ENCODE data around the gene SLC39A9.

SLC39A9 gene

DNA sequence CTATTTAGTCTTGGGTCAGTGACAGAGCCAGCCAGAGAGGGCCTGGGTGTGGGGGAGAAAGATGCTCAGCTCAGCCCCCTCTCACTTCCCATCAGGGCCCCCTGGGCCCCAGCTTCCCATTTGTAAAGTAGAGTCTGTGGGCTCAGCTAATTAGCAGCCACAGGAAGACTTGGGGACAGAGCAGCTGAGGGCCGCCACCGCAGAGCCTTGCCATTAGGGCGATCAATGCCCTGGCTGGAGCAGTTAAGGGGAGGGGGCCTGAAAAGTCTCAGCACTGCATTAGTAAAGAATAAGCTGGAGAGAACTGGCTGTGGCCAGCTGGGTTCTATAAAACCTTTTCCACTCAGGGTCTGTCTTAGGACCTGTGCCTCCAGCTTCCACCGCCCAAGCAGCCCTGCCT, 88.7 kb downstream of the SLC39A9 start:
- no peak for TF ChIP-seq ZC3H10 (CRISPR knock-in tag; IDR thresholded peaks at IDR 0.05)
- TF ChIP-seq ZFP30 (CRISPR knock-in tag; IDR thresholded peaks at IDR 0.05): no peak
- TF ChIP-seq ARNTL (CRISPR knock-in tag; IDR thresholded peaks at IDR 0.05; ENCODE audit: borderline replicate concordance, low read depth): no peak
- no peak for TF ChIP-seq ESRRG (CRISPR knock-in tag; IDR thresholded peaks at IDR 0.05)
- TF ChIP-seq CSDC2 (CRISPR knock-in tag; IDR thresholded peaks at IDR 0.05): no peak
- TF ChIP-seq, protein P1, sequence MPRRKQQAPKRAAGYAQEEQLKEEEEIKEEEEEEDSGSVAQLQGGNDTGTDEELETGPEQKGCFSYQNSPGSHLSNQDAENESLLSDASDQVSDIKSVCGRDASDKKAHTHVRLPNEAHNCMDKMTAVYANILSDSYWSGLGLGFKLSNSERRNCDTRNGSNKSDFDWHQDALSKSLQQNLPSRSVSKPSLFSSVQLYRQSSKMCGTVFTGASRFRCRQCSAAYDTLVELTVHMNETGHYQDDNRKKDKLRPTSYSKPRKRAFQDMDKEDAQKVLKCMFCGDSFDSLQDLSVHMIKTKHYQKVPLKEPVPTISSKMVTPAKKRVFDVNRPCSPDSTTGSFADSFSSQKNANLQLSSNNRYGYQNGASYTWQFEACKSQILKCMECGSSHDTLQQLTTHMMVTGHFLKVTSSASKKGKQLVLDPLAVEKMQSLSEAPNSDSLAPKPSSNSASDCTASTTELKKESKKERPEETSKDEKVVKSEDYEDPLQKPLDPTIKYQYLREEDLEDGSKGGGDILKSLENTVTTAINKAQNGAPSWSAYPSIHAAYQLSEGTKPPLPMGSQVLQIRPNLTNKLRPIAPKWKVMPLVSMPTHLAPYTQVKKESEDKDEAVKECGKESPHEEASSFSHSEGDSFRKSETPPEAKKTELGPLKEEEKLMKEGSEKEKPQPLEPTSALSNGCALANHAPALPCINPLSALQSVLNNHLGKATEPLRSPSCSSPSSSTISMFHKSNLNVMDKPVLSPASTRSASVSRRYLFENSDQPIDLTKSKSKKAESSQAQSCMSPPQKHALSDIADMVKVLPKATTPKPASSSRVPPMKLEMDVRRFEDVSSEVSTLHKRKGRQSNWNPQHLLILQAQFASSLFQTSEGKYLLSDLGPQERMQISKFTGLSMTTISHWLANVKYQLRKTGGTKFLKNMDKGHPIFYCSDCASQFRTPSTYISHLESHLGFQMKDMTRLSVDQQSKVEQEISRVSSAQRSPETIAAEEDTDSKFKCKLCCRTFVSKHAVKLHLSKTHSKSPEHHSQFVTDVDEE (CRISPR knock-in tag; IDR thresholded peaks at IDR 0.05): no peak
- TF ChIP-seq TOX (CRISPR knock-in tag; IDR thresholded peaks at IDR 0.05; ENCODE audit: borderline replicate concordance): no peak
- TF ChIP-seq ZNF8 (CRISPR knock-in tag; IDR thresholded peaks at IDR 0.05): no peak
- TF ChIP-seq PPARA (CRISPR knock-in tag; IDR thresholded peaks at IDR 0.05; ENCODE audit: borderline replicate concordance): no peak
- TF ChIP-seq ZFP3 (CRISPR knock-in tag; IDR thresholded peaks at IDR 0.05): no peak
- no peak for TF ChIP-seq ZNF565 (CRISPR knock-in tag; conservative IDR thresholded peaks at IDR 0.05; ENCODE audit: low read depth)
- no peak for TF ChIP-seq OSR1 (CRISPR knock-in tag; IDR thresholded peaks at IDR 0.05)
- no peak for TF ChIP-seq ISL1 (CRISPR knock-in tag; IDR thresholded peaks at IDR 0.05)
- no peak for TF ChIP-seq BACH2 (CRISPR knock-in tag; IDR thresholded peaks at IDR 0.05; ENCODE audit: borderline replicate concordance)
- ATAC-seq: no peak

DNA sequence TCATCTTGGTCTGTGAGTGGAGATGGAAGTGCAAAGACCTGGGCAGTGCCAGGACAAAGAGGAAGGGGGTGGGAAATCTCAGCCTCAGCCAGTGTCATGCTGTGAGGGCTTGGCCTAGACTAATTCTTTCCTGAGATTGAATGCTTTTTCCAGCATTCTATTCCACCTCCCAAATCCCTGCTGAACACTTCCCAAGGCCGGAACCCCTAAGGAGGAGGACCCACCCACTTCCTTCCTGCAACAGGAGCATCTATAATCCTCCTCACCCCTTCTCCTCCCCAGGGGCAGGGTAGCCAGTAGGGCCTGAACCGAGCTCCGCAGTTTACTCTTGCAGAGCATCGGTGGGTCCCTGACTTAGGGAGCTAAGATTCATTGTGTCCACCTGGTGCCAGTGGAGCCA, 89.3 kb downstream of the SLC39A9 start:
- TF ChIP-seq SNAI2 (CRISPR knock-in tag; IDR thresholded peaks at IDR 0.05) (no peak), BACH2 (CRISPR knock-in tag; IDR thresholded peaks at IDR 0.05; ENCODE audit: borderline replicate concordance) (no peak), ZNF565 (CRISPR knock-in tag; conservative IDR thresholded peaks at IDR 0.05; ENCODE audit: low read depth) (no peak), OSR1 (CRISPR knock-in tag; IDR thresholded peaks at IDR 0.05) (no peak), ZNF70 (CRISPR knock-in tag; IDR thresholded peaks at IDR 0.05) (no peak), ARNTL (CRISPR knock-in tag; IDR thresholded peaks at IDR 0.05; ENCODE audit: borderline replicate concordance, low read depth) (no peak), TCF4 (CRISPR knock-in tag; IDR thresholded peaks at IDR 0.05; ENCODE audit: borderline replicate concordance) (no peak), ZC3H10 (CRISPR knock-in tag; IDR thresholded peaks at IDR 0.05) (no peak), ESRRG (CRISPR knock-in tag; IDR thresholded peaks at IDR 0.05) (no peak), RARB (CRISPR knock-in tag; IDR thresholded peaks at IDR 0.05) (no peak), GLIS3 (CRISPR knock-in tag; IDR thresholded peaks at IDR 0.05) (no peak), ZNF8 (CRISPR knock-in tag; IDR thresholded peaks at IDR 0.05) (no peak), PPARA (CRISPR knock-in tag; IDR thresholded peaks at IDR 0.05; ENCODE audit: borderline replicate concordance) (no peak)
- TF ChIP-seq, protein P2, sequence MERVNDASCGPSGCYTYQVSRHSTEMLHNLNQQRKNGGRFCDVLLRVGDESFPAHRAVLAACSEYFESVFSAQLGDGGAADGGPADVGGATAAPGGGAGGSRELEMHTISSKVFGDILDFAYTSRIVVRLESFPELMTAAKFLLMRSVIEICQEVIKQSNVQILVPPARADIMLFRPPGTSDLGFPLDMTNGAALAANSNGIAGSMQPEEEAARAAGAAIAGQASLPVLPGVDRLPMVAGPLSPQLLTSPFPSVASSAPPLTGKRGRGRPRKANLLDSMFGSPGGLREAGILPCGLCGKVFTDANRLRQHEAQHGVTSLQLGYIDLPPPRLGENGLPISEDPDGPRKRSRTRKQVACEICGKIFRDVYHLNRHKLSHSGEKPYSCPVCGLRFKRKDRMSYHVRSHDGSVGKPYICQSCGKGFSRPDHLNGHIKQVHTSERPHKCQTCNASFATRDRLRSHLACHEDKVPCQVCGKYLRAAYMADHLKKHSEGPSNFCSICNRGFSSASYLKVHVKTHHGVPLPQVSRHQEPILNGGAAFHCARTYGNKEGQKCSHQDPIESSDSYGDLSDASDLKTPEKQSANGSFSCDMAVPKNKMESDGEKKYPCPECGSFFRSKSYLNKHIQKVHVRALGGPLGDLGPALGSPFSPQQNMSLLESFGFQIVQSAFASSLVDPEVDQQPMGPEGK (CRISPR knock-in tag; IDR thresholded peaks at IDR 0.05; ENCODE audit: borderline replicate concordance): no peak
- TF ChIP-seq, protein P1 (CRISPR knock-in tag; IDR thresholded peaks at IDR 0.05): no peak
- TF ChIP-seq, protein P3, sequence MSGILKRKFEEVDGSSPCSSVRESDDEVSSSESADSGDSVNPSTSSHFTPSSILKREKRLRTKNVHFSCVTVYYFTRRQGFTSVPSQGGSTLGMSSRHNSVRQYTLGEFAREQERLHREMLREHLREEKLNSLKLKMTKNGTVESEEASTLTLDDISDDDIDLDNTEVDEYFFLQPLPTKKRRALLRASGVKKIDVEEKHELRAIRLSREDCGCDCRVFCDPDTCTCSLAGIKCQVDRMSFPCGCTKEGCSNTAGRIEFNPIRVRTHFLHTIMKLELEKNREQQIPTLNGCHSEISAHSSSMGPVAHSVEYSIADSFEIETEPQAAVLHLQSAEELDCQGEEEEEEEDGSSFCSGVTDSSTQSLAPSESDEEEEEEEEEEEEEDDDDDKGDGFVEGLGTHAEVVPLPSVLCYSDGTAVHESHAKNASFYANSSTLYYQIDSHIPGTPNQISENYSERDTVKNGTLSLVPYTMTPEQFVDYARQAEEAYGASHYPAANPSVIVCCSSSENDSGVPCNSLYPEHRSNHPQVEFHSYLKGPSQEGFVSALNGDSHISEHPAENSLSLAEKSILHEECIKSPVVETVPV (CRISPR knock-in tag; IDR thresholded peaks at IDR 0.05): no peak
- TF ChIP-seq, protein P4, sequence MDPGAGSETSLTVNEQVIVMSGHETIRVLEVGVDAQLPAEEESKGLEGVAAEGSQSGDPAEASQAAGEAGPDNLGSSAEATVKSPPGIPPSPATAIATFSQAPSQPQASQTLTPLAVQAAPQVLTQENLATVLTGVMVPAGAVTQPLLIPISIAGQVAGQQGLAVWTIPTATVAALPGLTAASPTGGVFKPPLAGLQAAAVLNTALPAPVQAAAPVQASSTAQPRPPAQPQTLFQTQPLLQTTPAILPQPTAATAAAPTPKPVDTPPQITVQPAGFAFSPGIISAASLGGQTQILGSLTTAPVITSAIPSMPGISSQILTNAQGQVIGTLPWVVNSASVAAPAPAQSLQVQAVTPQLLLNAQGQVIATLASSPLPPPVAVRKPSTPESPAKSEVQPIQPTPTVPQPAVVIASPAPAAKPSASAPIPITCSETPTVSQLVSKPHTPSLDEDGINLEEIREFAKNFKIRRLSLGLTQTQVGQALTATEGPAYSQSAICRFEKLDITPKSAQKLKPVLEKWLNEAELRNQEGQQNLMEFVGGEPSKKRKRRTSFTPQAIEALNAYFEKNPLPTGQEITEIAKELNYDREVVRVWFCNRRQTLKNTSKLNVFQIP (CRISPR knock-in tag; IDR thresholded peaks at IDR 0.05; ENCODE audit: borderline replicate concordance, low read depth): no peak
- no peak for ATAC-seq

Data from SK-N-SH treated with all-trans-retinoic acid at 6 μM for 48 hours (cell line).